ENCODE data around the gene TFAP2A. TPM values are rescaled to one million over a fixed set of nuclear protein-coding genes. Genes with fewer than 3 reads are reported as not detected.

Gene TFAP2A
- total RNA-seq (ENCODE audit: low replicate concordance), result 0.39 and 0.65 TPM in 2 replicates

- Histone ChIP-seq H3K9ac (no peak within 1 kb of the TSS), H3K4me1 (peaks cover 64% of the 10 kb centered on the region), H3F3A (ENCODE audit: low read depth) (peaks cover 51% of the 10 kb centered on the region), H3K4me2 (peak within 1 kb of the TSS; percentile 91), H3K27ac (no peak within 1 kb of the TSS), H3K9me3 (ENCODE audit: low read depth) (no peaks in the 10 kb centered on the region), H2AFZ (replicated peaks) (no peak within 1 kb of the TSS), H3K27me3 (peaks cover 100% of the 10 kb centered on the region), H3K79me2 (ENCODE audit: low read depth) (no peaks in the 10 kb centered on the region), H3K4me3 (peak within 1 kb of the TSS; percentile 57), H3K36me3 (no peaks in the 10 kb centered on the region), H4K20me1 (ENCODE audit: low read depth) (peaks cover 82% of the 10 kb centered on the region)
- peak; percentile 89 for DNase-seq (ENCODE audit: low spot score)
- TF ChIP-seq EZH2phosphoT487 (IDR thresholded peaks at IDR 0.05), result peak; percentile 15
- peak; percentile 44 for TF ChIP-seq CTCF (IDR thresholded peaks at IDR 0.05)
- peak; percentile 16 for TF ChIP-seq EZH2 (IDR thresholded peaks at IDR 0.05)
- no peaks in the 10 kb centered on the region for H3K36me3 Mint-ChIP-seq
- H3K4me1 Mint-ChIP-seq, result peaks cover 58% of the 10 kb centered on the region
- H3K4me3 Mint-ChIP-seq, result peak within 1 kb of the TSS; percentile 82
- peaks cover 85% of the 10 kb centered on the region for H3K27me3 Mint-ChIP-seq (ENCODE audit: insufficient read depth, low read depth)
- H3K9me3 Mint-ChIP-seq, result peaks cover 2% of the 10 kb centered on the region
- no peak within 1 kb of the TSS for H3K27ac Mint-ChIP-seq
Measured at GRCh38 chr6:10414756-10415616, at the start of gene TFAP2A. TFAP2A (minus strand) TSS chr6:10415074; CDS start chr6:10414991, 83 bp downstream.

GRCh38 chr6:10463491-10464481, 48.9 kb upstream of the TFAP2A start:
- H3K4me3 ChIP-seq, result no peak overlapping the region
- H3K4me2 ChIP-seq, result no peak overlapping the region
- Mint-ChIP-seq H3K27me3 (ENCODE audit: insufficient read depth, low read depth) (no peaks in the 10 kb centered on the region), H3K9me3 (no peaks in the 10 kb centered on the region), H3K27ac (no peak overlapping the region), H3K36me3 (no peaks in the 10 kb centered on the region), H3K4me1 (peaks cover 3% of the 10 kb centered on the region), H3K4me3 (no peak overlapping the region)
- H3K36me3 ChIP-seq, result no peaks in the 10 kb centered on the region
- TF ChIP-seq EZH2 (IDR thresholded peaks at IDR 0.05) (no peak), EZH2phosphoT487 (IDR thresholded peaks at IDR 0.05) (no peak), CTCF (IDR thresholded peaks at IDR 0.05) (no peak)
- no peaks in the 10 kb centered on the region for H4K20me1 ChIP-seq (ENCODE audit: low read depth)
- no peak overlapping the region for H3K9ac ChIP-seq
- no peaks in the 10 kb centered on the region for H3K27me3 ChIP-seq
- no peak for DNase-seq (ENCODE audit: low spot score)
- peaks cover 11% of the 10 kb centered on the region for H3K4me1 ChIP-seq
- H3K27ac ChIP-seq, result no peak overlapping the region
- H3F3A ChIP-seq (ENCODE audit: low read depth), result no peaks in the 10 kb centered on the region
- no peaks in the 10 kb centered on the region for H3K79me2 ChIP-seq (ENCODE audit: low read depth)
- no peaks in the 10 kb centered on the region for H3K9me3 ChIP-seq (ENCODE audit: low read depth)
- H2AFZ ChIP-seq (replicated peaks), result peak overlapping the region; percentile 67

GRCh38 chr6:10463040-10463439, 48.2 kb upstream of the TFAP2A start:
- no peaks in the 10 kb centered on the region for H3F3A ChIP-seq (ENCODE audit: low read depth)
- no peak overlapping the region for H3K9ac ChIP-seq
- H3K9me3 ChIP-seq (ENCODE audit: low read depth), result no peaks in the 10 kb centered on the region
- no peaks in the 10 kb centered on the region for H4K20me1 ChIP-seq (ENCODE audit: low read depth)
- H2AFZ ChIP-seq (replicated peaks), result no peak overlapping the region
- no peak for TF ChIP-seq CTCF (IDR thresholded peaks at IDR 0.05)
- no peak for TF ChIP-seq EZH2phosphoT487 (IDR thresholded peaks at IDR 0.05)
- no peak for TF ChIP-seq EZH2 (IDR thresholded peaks at IDR 0.05)
- DNase-seq (ENCODE audit: low spot score), result no peak
- H3K79me2 ChIP-seq (ENCODE audit: low read depth), result no peaks in the 10 kb centered on the region
- H3K27ac Mint-ChIP-seq, result no peak overlapping the region
- H3K4me3 Mint-ChIP-seq, result no peak overlapping the region
- H3K9me3 Mint-ChIP-seq, result no peaks in the 10 kb centered on the region
- H3K27ac ChIP-seq, result no peak overlapping the region
- peaks cover 3% of the 10 kb centered on the region for H3K4me1 Mint-ChIP-seq
- no peaks in the 10 kb centered on the region for H3K36me3 Mint-ChIP-seq
- H3K4me3 ChIP-seq, result no peak overlapping the region
- no peaks in the 10 kb centered on the region for H3K36me3 ChIP-seq
- no peak overlapping the region for H3K4me2 ChIP-seq
- peaks cover 11% of the 10 kb centered on the region for H3K4me1 ChIP-seq
- no peaks in the 10 kb centered on the region for H3K27me3 ChIP-seq
- no peaks in the 10 kb centered on the region for H3K27me3 Mint-ChIP-seq (ENCODE audit: insufficient read depth, low read depth)

Measured in neural progenitor cell (in vitro differentiated cells).